B cell (primary cell): ENCODE data around the gene PUS10. TPM values are rescaled to one million over a fixed set of nuclear protein-coding genes. Genes with fewer than 3 reads are reported as not detected.

Experiments used
- ATAC-seq: fragments of 200-7000 bp; cut with Tn5 transposase; one replicate; pipeline ENCODE4 v1.10.0; 2021; ENCODE audit warnings: low read depth, mild to moderate bottlenecking, moderate number of reproducible peaks, moderate library complexity
- CTCF ChIA-PET: fragments of 350-600 bp; sonication (Branson Sonifier 250); formaldehyde crosslinking; loops from one replicate; lab custom pipeline; 2021; ENCODE audit warnings: antibody characterized with exemption, inconsistent platforms; lab: Charles Lee
- POLR2A ChIA-PET: fragments of 350-600 bp; sonication (Branson Sonifier 250); formaldehyde crosslinking; loops from one replicate; lab custom pipeline; 2021; ENCODE audit warnings: antibody characterized with exemption; lab: Charles Lee
- DNase-seq: peaks from one replicate; pipeline ENCODE4 v3.0.0; 2013
- H2AFZ ChIP-seq: 2 replicates; pipeline ENCODE4 v1.6.1; 2012; ENCODE audit warnings: mild to moderate bottlenecking, low read depth, low read length; ENCODE audit not compliant: insufficient read depth, poor library complexity, severe bottlenecking
- H3K27ac ChIP-seq, 2 donors: 1 replicate in 1 of 2; 2 replicates in 1 of 2; pipeline ENCODE4 v1.5.1; 2012 to 2013; ENCODE audit warnings: low read length in 2 of 2, mild to moderate bottlenecking in 2 of 2, moderate library complexity in 1 of 2
- H3K27me3 ChIP-seq, 4 experiments: fragments of 200-600 bp in 1 of 4; sonication (generic) in 1 of 4; replicated peaks in 1 of 4; 1 replicate in 2 of 4; 2 replicates in 2 of 4; pipeline versions ENCODE4 v1.6.1 to v1.7.0; 2013 to 2016; ENCODE audit warnings: low read length in 3 of 4, mild to moderate bottlenecking in 2 of 4, mixed read lengths in 1 of 4, moderate library complexity in 1 of 4; ENCODE audit not compliant: insufficient read depth in 4 of 4, control insufficient read depth in 3 of 4; ENCODE audit errors: control extremely low read depth in 1 of 4
- H3K36me3 ChIP-seq, 2 experiments: replicated peaks in 1 of 2; 1 replicate in 1 of 2; 2 replicates in 1 of 2; pipeline versions ENCODE4 v1.6.1 to v1.7.1; 2013; ENCODE audit warnings: low read length in 1 of 2; ENCODE audit not compliant: insufficient read depth in 2 of 2, control insufficient read depth in 1 of 2; ENCODE audit errors: control extremely low read depth in 1 of 2, extremely low read depth in 1 of 2
- H3K4me1 ChIP-seq, 2 donors: fragments of 200-600 bp in 1 of 2; sonication (generic) in 1 of 2; 1 replicate in 1 of 2; 2 replicates in 1 of 2; pipeline versions ENCODE4 v1.5.1 to v1.6.1; 2013 to 2017; ENCODE audit warnings: low read length in 2 of 2; ENCODE audit not compliant: control insufficient read depth in 2 of 2, insufficient read depth in 2 of 2
- H3K4me2 ChIP-seq: replicated peaks from 2 replicates; pipeline ENCODE3; 2012; ENCODE audit warnings: mild to moderate bottlenecking, low read depth, low read length; ENCODE audit not compliant: poor library complexity, severe bottlenecking
- H3K4me3 ChIP-seq, 5 experiments: fragments of 200-600 bp in 1 of 5; sonication (generic) in 1 of 5; 1 replicate in 3 of 5; 2 replicates in 2 of 5; pipeline versions ENCODE4 v1.5.1 to v1.7.0; 2011 to 2016; ENCODE audit warnings: low read length in 4 of 5, mild to moderate bottlenecking in 4 of 5, low read depth in 2 of 5, control low read depth in 1 of 5, moderate library complexity in 1 of 5; ENCODE audit not compliant: insufficient read depth in 1 of 5; ENCODE audit errors: control extremely low read depth in 1 of 5, extremely low read depth in 1 of 5
- H3K79me2 ChIP-seq: fragments of 200-600 bp; sonication (generic); one replicate; pipeline ENCODE4 v1.6.0; 2016; ENCODE audit warnings: low read length; ENCODE audit not compliant: control insufficient read depth, insufficient read depth
- H3K9ac ChIP-seq: fragments of 200-600 bp; sonication (generic); 2 replicates; pipeline ENCODE4 v1.6.1; 2017; ENCODE audit warnings: mild to moderate bottlenecking, low read length, moderate library complexity
- H3K9me3 ChIP-seq, 3 donors: one replicate each; pipeline versions ENCODE4 v1.6.1 to v1.7.1; 2013; ENCODE audit warnings: low read length in 2 of 3; ENCODE audit not compliant: control insufficient read depth in 2 of 3, insufficient read depth in 1 of 3; ENCODE audit errors: control extremely low read depth in 1 of 3
- H4K20me1 ChIP-seq: 2 replicates; pipeline ENCODE4 v1.6.0; 2012; ENCODE audit warnings: mild to moderate bottlenecking, low read length; ENCODE audit not compliant: insufficient read depth, control insufficient read depth, poor library complexity, severe bottlenecking
- H3K27ac Mint-ChIP-seq: one replicate; pipeline ENCODE4 v1.8.0; 2021; ENCODE audit warnings: mixed read lengths
- H3K27me3 Mint-ChIP-seq: one replicate; pipeline ENCODE4 v1.8.0; 2021; ENCODE audit warnings: mixed read lengths
- H3K4me1 Mint-ChIP-seq: one replicate; pipeline ENCODE4 v1.8.0; 2021; ENCODE audit warnings: mixed read lengths
- H3K4me3 Mint-ChIP-seq: one replicate; pipeline ENCODE4 v1.8.0; 2021; ENCODE audit warnings: mixed read lengths
- H3K9me3 Mint-ChIP-seq: one replicate; pipeline ENCODE4 v1.8.0; 2022; ENCODE audit warnings: mixed read lengths; ENCODE audit not compliant: insufficient read depth
- EZH2 ChIP-seq: IDR thresholded peaks from 2 replicates; pipeline ENCODE4 v1.6.1; 2012; ENCODE audit warnings: borderline replicate concordance, low read depth, mild to moderate bottlenecking, moderate library complexity, low read length; ENCODE audit not compliant: insufficient read depth, poor library complexity, severe bottlenecking
- WGBS: methylation state at CpG from one replicate; pipeline ENCODE4 v1.1.5; 2013; ENCODE audit warnings: missing lambda C conversion rate; ENCODE audit not compliant: insufficient coverage; 5-methylcytosine and 5-hydroxymethylcytosine counted together
- intact Hi-C: fragments of 100-400 bp; cut with micrococcal nuclease; formaldehyde crosslinking; loops from one replicate; pipeline ENCODE4 v1.10.0; 2022
- polyA plus RNA-seq: library from polyadenylated mRNA; depleted of rRNA; stranded (reverse); fragments of >200 nt; gene quantifications from 2 replicates; pipeline ENCODE4 v1.2.3, GENCODE V29; 2012
- total RNA-seq, 2 donors: library from RNA; stranded (reverse); fragments of 120-200 nt in 1 of 2; gene quantifications; 1 replicate in 1 of 2; 2 replicates in 1 of 2; pipeline versions ENCODE4 v1.2.3 to v1.2.4, GENCODE V29; 2013 to 2022
- TF ChIP-seq, protein P1 (sequence below): fragments of 200-600 bp; IDR thresholded peaks from one replicate; pipeline ENCODE4 v1.8.0; 2022; ENCODE audit warnings: antibody characterized with exemption, mild to moderate bottlenecking

The PUS10 gene
- total and polyA plus RNA-seq, 2 donors (not counting 1 experiment from before 2014, with no cell fraction given): 3.2 to 7.1 TPM

DNA sequence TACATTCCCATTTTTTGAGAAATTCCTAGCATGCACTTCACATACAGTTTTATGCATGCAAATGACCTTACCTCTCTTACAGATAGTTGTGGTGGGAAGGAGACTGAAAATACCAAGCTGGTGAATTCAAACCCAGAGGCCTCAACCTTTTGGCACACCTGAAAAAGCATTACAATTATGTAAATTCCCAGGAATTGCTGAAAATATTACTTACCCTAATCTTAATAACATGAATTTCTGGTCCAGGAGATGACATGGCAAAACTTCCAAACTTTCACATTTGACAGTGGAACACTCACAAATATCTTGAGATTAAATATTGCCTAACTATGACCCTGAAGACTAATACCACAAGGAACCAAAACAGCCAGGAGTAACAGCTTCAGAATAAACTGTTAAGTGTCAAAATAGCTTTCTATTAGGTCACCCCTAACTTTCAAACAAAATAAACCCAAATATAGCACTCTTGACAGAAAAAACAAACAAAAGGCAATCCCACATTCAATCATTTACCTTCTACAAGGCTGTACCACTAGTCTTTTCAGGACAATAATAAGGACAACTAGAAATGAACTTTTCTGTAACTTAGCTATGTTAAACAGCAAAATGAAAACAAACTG, 11.5 kb downstream of the PUS10 start:
- DNase-seq: no peak
- Histone ChIP-seq H3K79me2 (no peaks in the 10 kb centered on the region), H3K9ac (no peak overlapping the region), H3K4me1 (no peaks in the 10 kb centered on the region), H3K9me3 (no peaks in the 10 kb centered on the region), H3K4me3 (no peak overlapping the region), H4K20me1 (no peaks in the 10 kb centered on the region), H3K27ac (no peak overlapping the region), H3K36me3 (peaks cover 0 to 2% of the 10 kb centered on the region in 2 experiments), H2AFZ (no peak overlapping the region), H3K27me3 (no peaks in the 10 kb centered on the region), H3K4me2 (no peak overlapping the region)
- no peak for ATAC-seq
- H3K27ac Mint-ChIP-seq: no peak overlapping the region
- H3K9me3 Mint-ChIP-seq: no peaks in the 10 kb centered on the region
- H3K27me3 Mint-ChIP-seq: no peaks in the 10 kb centered on the region
- no peak overlapping the region for H3K4me3 Mint-ChIP-seq
- H3K4me1 Mint-ChIP-seq: no peaks in the 10 kb centered on the region
- TF ChIP-seq, protein P1, sequence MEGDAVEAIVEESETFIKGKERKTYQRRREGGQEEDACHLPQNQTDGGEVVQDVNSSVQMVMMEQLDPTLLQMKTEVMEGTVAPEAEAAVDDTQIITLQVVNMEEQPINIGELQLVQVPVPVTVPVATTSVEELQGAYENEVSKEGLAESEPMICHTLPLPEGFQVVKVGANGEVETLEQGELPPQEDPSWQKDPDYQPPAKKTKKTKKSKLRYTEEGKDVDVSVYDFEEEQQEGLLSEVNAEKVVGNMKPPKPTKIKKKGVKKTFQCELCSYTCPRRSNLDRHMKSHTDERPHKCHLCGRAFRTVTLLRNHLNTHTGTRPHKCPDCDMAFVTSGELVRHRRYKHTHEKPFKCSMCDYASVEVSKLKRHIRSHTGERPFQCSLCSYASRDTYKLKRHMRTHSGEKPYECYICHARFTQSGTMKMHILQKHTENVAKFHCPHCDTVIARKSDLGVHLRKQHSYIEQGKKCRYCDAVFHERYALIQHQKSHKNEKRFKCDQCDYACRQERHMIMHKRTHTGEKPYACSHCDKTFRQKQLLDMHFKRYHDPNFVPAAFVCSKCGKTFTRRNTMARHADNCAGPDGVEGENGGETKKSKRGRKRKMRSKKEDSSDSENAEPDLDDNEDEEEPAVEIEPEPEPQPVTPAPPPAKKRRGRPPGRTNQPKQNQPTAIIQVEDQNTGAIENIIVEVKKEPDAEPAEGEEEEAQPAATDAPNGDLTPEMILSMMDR: no peak
- TF ChIP-seq EZH2: no peak
- CTCF ChIA-PET: interaction anchor here (1.1 to 2.0 kb wide), 2 partner anchors 8 to 92 kb away, joined by 3 to 8 read pairs; no protein-coding TSS in a partner anchor
- intact Hi-C loops: no loop called here
- POLR2A ChIA-PET: interaction anchor here (1.5 kb wide), 1 partner anchor 11 kb away, joined by 4 read pairs; the partner anchor contains the start of genes PEX13 and PUS10

DNA sequence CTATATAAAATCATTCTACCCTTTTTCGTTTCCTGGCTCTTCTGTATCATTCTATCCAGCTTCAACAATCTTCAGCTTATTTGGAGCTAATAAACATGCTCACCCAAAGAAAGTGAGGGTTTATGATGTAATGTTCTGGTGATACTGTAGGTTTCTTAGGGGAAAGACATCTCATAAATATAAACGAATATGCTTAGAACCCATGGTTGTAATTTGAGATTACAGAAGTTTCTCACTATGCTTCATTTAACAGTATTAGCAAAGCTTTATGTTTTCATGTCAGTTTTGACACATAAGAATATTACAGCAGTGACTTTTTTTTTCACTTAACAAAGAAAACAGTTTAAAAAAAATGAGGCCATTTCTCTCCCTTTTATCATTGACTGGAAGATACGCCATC, 12.3 kb downstream of the PUS10 start:
- H3K4me3 ChIP-seq: no peak overlapping the region
- no peak for TF ChIP-seq EZH2
- TF ChIP-seq, protein P1: no peak
- no peak overlapping the region for H3K27ac Mint-ChIP-seq
- no peaks in the 10 kb centered on the region for H3K9me3 Mint-ChIP-seq
- H2AFZ ChIP-seq: no peak overlapping the region
- no peak overlapping the region for H3K9ac ChIP-seq
- POLR2A ChIA-PET: interaction anchor here (1.5 kb wide), 1 partner anchor 12 kb away, joined by 4 read pairs; the partner anchor contains the start of genes PEX13 and PUS10
- H3K4me3 Mint-ChIP-seq: no peak overlapping the region
- H3K27me3 Mint-ChIP-seq: no peaks in the 10 kb centered on the region
- no peak overlapping the region for H3K4me2 ChIP-seq
- CTCF ChIA-PET: interaction anchor here (0.9 to 11.4 kb wide), 2 partner anchors 181 to 298 kb away, joined by 6 to 120 read pairs; no protein-coding TSS in a partner anchor
- H3K36me3 ChIP-seq: peaks cover 0 to 2% of the 10 kb centered on the region in 2 experiments
- H3K27ac ChIP-seq: no peak overlapping the region
- no peaks in the 10 kb centered on the region for H3K79me2 ChIP-seq
- H3K4me1 ChIP-seq: no peaks in the 10 kb centered on the region
- no peaks in the 10 kb centered on the region for H3K27me3 ChIP-seq
- H3K9me3 ChIP-seq: no peaks in the 10 kb centered on the region
- H3K4me1 Mint-ChIP-seq: no peaks in the 10 kb centered on the region
- DNase-seq (no peak), ATAC-seq (no peak)
- no CpG with 5 or more reads among the region's 3 CpGs for WGBS
- H4K20me1 ChIP-seq: no peaks in the 10 kb centered on the region
- intact Hi-C loops: no loop called here
